Measurements from ENCODE around the gene SPRTN.

SPRTN gene

DNA sequence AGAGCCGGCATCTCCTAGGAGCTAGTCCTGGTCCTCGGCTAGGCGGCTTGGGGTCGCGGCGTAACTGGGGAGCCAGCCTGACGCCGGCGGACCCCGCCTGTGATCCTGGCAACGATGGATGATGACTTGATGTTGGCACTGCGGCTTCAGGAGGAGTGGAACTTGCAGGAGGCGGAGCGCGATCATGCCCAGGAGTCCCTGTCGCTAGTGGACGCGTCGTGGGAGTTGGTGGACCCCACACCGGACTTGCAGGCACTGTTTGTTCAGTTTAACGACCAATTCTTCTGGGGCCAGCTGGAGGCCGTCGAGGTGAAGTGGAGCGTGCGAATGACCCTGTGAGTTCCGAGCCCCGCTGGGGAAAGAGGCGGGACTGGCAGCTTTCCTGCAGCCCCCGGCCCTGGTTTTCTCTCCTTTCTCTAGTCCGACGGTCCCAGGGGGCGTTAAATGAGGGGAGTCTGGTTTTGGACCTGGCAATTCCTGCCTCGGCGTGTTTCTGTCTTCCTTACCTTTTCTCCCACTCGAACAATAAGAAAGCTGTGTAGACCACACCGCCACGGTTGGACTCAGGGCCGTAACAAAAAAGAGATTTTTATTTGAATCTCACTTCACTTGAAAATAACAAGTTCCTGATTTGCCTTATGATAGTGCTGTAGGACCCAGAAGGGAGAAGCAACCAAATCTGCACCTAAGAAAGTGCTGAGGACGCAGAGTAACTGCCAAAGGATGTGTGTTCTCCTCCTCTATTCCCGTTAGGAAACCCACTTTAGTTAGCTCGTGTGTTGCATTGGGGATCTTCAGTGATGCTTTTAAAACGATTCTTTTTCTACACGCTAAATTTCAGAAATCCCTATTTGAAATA, at the start of gene SPRTN:
SPRTN (plus strand) TSS at position 24 of the 859 bp plus-strand sequence; CDS start at position 115, 91 bp downstream.
- DNase-seq (ENCODE audit: low read depth in 2 of 2): no peak

DNA sequence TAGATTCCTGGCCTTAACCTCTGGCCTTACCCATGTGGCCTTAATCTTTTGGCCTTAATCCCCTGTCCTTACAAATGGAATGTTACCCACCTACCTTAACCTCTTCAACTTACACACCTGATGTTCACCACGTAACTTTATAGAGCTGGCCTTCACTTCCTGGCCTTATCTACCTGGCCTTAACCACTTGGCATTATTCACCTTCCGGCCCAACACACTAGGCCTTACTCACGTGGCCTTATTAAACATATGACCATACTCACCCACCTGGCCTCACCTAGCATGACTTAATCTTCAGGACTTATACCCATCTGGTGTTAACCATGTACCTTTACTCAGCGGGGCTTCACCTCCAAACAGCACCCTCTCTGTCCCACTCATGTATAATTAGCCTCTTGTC, 42.2 kb upstream of the SPRTN start:
- no peak for DNase-seq (ENCODE audit: low read depth in 2 of 2)

- DNase-seq (ENCODE audit: low read depth in 2 of 2): no peak
Observed at GRCh38 chr1:231301990-231302389, 36.1 kb upstream of the SPRTN start.

GRCh38 chr1:231310391-231310934, 27.6 kb upstream of the SPRTN start:
- no peak for DNase-seq (ENCODE audit: low read depth in 2 of 2)

- DNase-seq (ENCODE audit: low read depth in 2 of 2): no peak
Observed at GRCh38 chr1:231311720-231312431, 26.2 kb upstream of the SPRTN start.

DNA sequence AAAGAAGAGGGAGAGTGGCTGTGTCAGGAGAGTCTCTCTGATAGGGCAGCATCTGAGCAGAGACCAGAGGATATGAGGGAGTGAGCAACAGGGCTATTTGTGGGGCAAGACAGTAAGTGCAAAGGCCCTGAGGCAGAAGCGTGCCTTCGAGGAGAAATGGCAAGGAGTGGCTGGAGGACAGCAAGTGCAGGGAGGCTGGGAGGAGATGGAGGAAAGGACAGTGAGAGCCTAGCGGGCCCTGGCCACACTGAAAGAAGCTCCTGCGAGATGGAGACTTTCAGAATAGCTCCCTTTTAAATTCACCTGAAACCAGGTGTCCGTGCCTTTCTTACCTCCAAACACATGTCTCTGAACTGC, 25.7 kb upstream of the SPRTN start:
- no peak for DNase-seq (ENCODE audit: low read depth in 2 of 2)

DNA sequence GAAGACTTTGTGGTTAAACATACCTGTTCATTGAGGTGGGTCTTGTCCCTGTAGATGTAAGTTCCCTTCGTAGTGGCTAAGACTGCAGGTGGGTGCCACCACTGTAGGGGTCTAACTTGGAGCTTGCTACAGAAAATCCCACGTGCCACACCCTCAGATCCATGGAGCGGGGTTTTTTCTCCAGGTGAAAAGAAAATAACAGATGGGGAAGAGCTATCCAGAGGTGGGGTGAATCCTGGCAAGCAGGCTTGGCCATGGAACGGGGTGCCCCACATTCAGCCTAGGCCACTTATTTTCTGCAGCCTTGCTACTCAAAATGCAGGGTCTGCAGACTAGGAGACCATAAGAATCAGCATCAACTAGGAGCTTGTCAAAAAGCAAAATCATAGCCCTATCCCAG, 24.4 kb upstream of the SPRTN start:
- no peak for DNase-seq (ENCODE audit: low read depth in 2 of 2)

DNA sequence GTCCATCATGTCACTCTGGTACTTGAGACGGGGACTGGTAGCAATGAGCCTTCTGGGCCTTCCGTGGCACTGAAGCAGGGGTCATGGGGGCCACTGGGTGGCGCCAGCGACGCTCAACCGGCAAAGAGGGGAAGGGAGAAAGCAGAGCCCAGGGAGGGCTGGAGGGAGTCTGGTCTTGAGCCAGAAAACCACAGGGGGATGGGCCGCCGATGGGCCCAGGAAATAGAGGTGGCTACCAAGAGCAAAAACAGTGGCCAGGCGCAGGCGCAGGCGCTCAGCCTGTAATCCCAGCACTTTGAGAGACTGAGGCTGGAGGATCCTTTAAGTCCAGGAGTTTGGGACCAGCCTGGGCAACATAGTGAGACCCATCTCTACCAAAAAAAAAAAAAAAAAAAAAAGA, 22.2 kb upstream of the SPRTN start:
- DNase-seq (ENCODE audit: low read depth in 2 of 2): no peak

DNA sequence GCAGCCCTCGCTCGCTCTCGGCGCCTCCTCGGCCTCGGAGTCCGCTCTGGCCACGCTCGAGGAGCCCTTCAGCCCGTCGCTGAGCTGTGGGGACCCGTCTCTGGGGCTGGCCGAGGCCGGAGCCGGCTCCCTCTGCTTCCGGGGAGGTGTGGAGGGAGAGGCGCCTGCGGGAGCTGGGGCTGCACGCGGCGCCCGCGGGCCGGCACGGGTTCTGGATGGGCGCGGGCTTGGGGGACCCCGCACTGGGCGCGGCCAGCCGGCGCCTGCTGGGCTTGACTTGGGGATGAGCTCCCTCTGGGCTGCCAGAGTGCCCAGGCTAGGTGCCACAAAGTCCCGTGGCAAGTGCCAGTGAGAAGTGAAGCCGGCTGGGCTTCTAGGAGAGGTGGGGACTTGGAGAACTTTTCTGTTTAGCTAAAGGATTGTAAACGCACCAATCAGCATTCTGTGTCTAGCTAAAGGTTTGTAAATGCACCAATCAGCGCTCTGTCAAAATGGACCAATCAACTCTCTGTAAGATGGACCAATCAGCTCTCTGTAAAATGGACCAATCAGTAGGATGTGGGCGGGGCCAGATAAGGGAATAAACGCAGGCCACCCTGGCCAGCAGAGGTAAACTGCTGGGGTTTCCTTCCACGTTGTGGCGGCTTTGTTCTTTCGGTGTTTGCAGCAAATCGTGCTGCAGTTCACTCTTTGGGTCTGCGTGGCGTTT, 20.6 kb upstream of the SPRTN start:
- no peak for DNase-seq (ENCODE audit: low read depth in 2 of 2)

GRCh38 chr1:231318015-231318355, 20.1 kb upstream of the SPRTN start:
- no peak for DNase-seq (ENCODE audit: low read depth in 2 of 2)

GRCh38 chr1:231318568-231318967, 19.5 kb upstream of the SPRTN start:
- no peak for DNase-seq (ENCODE audit: low read depth in 2 of 2)

DNA sequence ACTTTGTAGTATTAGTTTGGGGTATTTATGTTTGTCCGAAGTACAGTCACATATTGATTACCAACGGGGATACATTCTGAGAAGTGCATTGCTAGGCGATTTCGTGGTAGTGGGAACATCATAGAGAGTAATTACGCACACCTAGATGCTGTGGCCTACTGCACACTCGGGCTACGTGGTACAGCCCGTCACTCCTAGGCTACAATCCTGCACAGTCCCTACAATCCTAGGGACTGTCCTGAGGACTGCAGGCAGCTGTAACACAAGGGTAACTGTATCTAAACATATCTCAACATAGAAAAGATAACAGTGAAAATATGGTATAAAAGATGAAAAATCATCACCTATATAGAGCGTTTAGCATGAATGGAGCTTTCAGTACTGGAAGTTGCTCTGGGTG, 19.0 kb upstream of the SPRTN start:
- DNase-seq (ENCODE audit: low read depth in 2 of 2): no peak

DNA sequence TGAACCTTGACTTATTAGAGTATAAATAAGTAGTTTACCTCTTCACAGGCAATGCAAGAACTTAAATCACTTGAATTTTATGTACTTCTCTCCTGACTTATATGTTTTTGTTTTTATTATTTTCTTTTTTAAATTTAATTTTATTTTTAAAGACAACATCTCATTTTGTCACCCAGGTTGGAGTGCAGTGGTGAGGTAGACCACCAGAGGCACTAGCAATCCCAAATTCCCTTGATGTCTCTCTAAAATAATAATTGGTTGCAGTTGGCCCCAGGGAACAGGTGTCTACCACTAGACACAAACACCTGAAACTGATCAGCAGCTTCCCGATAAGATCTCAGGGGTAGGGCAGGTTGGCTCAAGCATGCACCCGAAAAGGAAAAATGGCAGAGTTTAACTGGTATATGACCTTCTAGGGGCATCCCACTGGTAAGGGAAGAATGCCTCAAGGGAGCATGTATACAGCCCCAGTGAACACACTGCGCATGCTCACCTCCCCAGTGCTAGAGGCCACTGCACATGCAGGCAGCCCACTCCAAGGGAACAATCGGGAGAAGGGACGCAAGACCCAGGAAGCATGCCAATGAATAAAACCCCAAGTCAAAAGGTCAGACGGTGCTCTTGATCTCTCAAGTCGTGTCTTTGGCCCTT, 15.1 kb upstream of the SPRTN start:
- no peak for DNase-seq (ENCODE audit: low read depth in 2 of 2)

- DNase-seq (ENCODE audit: low read depth in 2 of 2): no peak
Observed at GRCh38 chr1:231324660-231325059, 13.4 kb upstream of the SPRTN start.

DNA sequence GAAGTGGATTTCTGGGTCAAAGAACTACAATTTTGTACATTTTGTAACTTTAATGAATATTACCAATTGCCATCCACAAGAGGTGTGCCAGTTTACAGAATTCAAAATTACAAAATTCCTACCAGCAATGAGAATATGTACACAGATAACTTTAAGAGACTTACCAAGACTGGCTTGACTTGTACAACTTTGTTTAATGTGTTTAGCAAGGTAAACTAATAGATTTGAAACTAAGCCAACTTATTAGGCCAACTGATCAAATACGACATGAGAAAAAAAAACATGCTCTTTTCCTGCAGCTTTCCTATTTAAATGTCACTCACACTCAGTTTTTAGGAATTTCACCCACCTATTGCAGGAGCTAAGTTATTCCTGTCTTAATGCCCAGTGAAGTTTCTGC, 11.8 kb upstream of the SPRTN start:
- DNase-seq (ENCODE audit: low read depth in 2 of 2): no peak

DNA sequence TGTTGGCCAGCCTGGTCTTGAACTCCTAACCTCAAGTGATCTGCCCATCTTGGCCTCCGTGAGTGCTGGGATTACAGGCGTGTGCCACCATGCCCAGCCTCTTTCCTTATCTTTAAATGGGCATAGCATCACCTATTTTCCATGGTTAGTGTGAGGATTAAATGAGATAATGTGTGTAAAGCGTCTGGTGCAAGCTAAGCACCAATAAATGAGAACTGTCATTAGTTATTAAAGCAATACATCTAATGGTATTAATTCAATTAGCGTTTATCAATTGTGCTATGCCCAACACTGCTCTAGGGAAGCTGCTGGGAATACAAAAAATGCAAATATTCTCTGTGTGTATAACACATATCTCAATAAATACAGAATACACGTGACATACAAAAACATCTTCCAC, 10.5 kb upstream of the SPRTN start:
- no peak for DNase-seq (ENCODE audit: low read depth in 2 of 2)

DNA sequence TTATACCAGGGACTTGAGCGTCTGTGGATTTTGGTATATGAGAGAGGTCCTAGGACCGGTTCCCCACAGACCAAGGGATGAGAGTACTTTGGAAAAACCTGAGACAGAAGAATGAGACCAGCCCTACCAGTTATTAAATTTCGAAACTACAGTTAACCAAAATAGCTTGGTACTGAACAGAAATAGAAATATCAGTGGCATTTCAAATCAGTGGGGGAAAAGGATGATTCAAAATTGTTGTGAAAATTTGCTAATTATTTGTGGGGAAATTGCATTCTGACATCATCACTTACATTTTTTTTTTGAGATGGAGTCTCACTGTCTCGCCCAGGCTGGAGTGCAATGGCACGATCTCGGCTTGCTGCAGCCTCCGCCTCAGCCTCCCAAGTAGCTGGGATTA, 8.6 kb upstream of the SPRTN start:
- no peak for DNase-seq (ENCODE audit: low read depth in 2 of 2)

- no peak for DNase-seq (ENCODE audit: low read depth in 2 of 2)
Observed at GRCh38 chr1:231332761-231333160, 5.3 kb upstream of the SPRTN start.

- DNase-seq (ENCODE audit: low read depth in 2 of 2): no peak
Observed at GRCh38 chr1:231334079-231334666, 3.9 kb upstream of the SPRTN start.

DNA sequence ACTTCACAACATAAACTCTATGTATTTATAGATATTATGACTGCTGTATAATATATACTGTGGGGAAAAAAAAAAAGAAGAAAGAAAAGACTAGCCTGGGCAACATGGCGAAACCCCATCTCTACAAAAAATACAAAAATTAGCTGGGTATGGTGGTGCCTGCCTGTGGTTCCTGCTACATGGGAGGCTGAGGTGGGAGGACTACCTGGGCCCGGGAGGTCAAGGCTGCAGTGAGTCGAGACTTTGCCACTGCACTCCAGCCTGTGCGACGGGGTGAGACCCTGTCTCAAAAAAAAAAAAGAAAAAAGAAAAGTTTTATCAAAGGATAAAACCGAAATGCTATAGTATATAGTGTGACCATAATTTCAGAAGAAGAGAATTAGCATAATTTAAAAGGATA, 3.1 kb upstream of the SPRTN start:
- no peak for DNase-seq (ENCODE audit: low read depth in 2 of 2)

Measured in stimulated activated CD8-positive, alpha-beta memory T cell treated with anti-CD3 and anti-CD28 coated beads, Interleukin-15, amount 100 ng/mL, for 4 hours (primary cell).